Lower leg skin (tissue), 3 donors: ENCODE results near the gene NDUFAF8.

Experiments
- POLR2A ChIP-seq, 2 donors: fragments of 450-650 bp; IDR thresholded peaks; one replicate each; pipeline ENCODE4 v1.6.1; 2016 to 2017; ENCODE audit warnings: antibody characterized with exemption in 2 of 2, mild to moderate bottlenecking in 1 of 2, moderate library complexity in 1 of 2
- TF ChIP-seq, protein P1 (sequence below), 3 donors: fragments of 450-650 bp; IDR thresholded peaks; one replicate each; pipeline ENCODE4 v1.5.1; 2016; ENCODE audit warnings: antibody characterized with exemption in 3 of 3, mild to moderate bottlenecking in 3 of 3, moderate library complexity in 2 of 3

GRCh38 chr17:81261096-81261495, 22.0 kb downstream of the NDUFAF8 start:
- TF ChIP-seq, protein P1, sequence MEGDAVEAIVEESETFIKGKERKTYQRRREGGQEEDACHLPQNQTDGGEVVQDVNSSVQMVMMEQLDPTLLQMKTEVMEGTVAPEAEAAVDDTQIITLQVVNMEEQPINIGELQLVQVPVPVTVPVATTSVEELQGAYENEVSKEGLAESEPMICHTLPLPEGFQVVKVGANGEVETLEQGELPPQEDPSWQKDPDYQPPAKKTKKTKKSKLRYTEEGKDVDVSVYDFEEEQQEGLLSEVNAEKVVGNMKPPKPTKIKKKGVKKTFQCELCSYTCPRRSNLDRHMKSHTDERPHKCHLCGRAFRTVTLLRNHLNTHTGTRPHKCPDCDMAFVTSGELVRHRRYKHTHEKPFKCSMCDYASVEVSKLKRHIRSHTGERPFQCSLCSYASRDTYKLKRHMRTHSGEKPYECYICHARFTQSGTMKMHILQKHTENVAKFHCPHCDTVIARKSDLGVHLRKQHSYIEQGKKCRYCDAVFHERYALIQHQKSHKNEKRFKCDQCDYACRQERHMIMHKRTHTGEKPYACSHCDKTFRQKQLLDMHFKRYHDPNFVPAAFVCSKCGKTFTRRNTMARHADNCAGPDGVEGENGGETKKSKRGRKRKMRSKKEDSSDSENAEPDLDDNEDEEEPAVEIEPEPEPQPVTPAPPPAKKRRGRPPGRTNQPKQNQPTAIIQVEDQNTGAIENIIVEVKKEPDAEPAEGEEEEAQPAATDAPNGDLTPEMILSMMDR (IDR thresholded peaks at IDR 0.05): no peak
- TF ChIP-seq POLR2A (IDR thresholded peaks at IDR 0.05): no peak
